Pons (tissue), 1 donor: ENCODE measurements around the gene PCSK2.
"Not testable (repeated sequence)": the region's sequence is repeated elsewhere in the genome, so short reads cannot be mapped to it uniquely, and the experiment has no call there.

ENCODE experiments used
- DNase-seq: peaks from one replicate; pipeline ENCODE4 v3.0.0-alpha.2; 2016; ENCODE audit warnings: low spot score

The PCSK2 gene

GRCh38 chr20:17226410-17227218 is at the start of gene PCSK2:
Gene PCSK2, plus strand, starts transcription at chr20:17227040. Its CDS starts 266 bp downstream, at chr20:17227306.
- peak; percentile 58 for DNase-seq

- DNase-seq: no peak
Observed at GRCh38 chr20:17177341-17177740, 49.5 kb upstream of the PCSK2 start.

- DNase-seq: no peak
Observed at GRCh38 chr20:17179840-17180239, 47.0 kb upstream of the PCSK2 start.

GRCh38 chr20:17189976-17190695 is 36.7 kb upstream of the PCSK2 start:
- no peak for DNase-seq

GRCh38 chr20:17197041-17197440 is 29.8 kb upstream of the PCSK2 start:
- DNase-seq: no peak

GRCh38 chr20:17202030-17202429 is 24.8 kb upstream of the PCSK2 start:
- no peak for DNase-seq

- DNase-seq: no peak
Observed at GRCh38 chr20:17202673-17203072, 24.2 kb upstream of the PCSK2 start.

- no peak for DNase-seq
Observed at GRCh38 chr20:17205084-17205813, 21.6 kb upstream of the PCSK2 start.

GRCh38 chr20:17210387-17210786 is 16.5 kb upstream of the PCSK2 start:
- no peak for DNase-seq

- DNase-seq: no peak
Observed at GRCh38 chr20:17210983-17211382, 15.9 kb upstream of the PCSK2 start.

- DNase-seq: no peak
Observed at GRCh38 chr20:17215167-17215566, 11.7 kb upstream of the PCSK2 start.

GRCh38 chr20:17219856-17220255 is 7.0 kb upstream of the PCSK2 start:
- not testable (repeated sequence) for DNase-seq

- no peak for DNase-seq
Observed at GRCh38 chr20:17223553-17223952, 3.3 kb upstream of the PCSK2 start.

- no peak for DNase-seq
Observed at GRCh38 chr20:17225851-17226409, 910 bp upstream of the PCSK2 start.

GRCh38 chr20:17227219-17227575 is 357 bp downstream of the PCSK2 start:
- no peak for DNase-seq

GRCh38 chr20:17227669-17228623 is 1.1 kb downstream of the PCSK2 start:
- DNase-seq: no peak

- DNase-seq: no peak
Observed at GRCh38 chr20:17228624-17229061, 1.8 kb downstream of the PCSK2 start.

- no peak for DNase-seq
Observed at GRCh38 chr20:17229256-17229655, 2.4 kb downstream of the PCSK2 start.

GRCh38 chr20:17233626-17234025 is 6.8 kb downstream of the PCSK2 start:
- DNase-seq: no peak

GRCh38 chr20:17236766-17237165 is 9.9 kb downstream of the PCSK2 start:
- no peak for DNase-seq

- DNase-seq: no peak
Observed at GRCh38 chr20:17248224-17248623, 21.4 kb downstream of the PCSK2 start.
